ENCODE results near the gene OCA2.
A peak's percentile ranks its signal among the peaks of the same experiment; 100 is the strongest.

The OCA2 gene

GRCh38 chr15:28101983-28102441, 2.9 kb upstream of the OCA2 start:
- no peak for DNase-seq

GRCh38 chr15:28101201-28101600, 2.1 kb upstream of the OCA2 start:
- DNase-seq: no peak

- no peak for DNase-seq
Measured at GRCh38 chr15:28100516-28101195, 1.5 kb upstream of the OCA2 start.

GRCh38 chr15:28099555-28100140, 533 bp upstream of the OCA2 start:
- DNase-seq: no peak

GRCh38 chr15:28098360-28098765, 752 bp downstream of the OCA2 start:
- no peak for DNase-seq

GRCh38 chr15:28097656-28098359, 1.3 kb downstream of the OCA2 start:
- DNase-seq: no peak

- DNase-seq: no peak
Measured at GRCh38 chr15:28096670-28097431, 2.3 kb downstream of the OCA2 start.

- DNase-seq: no peak
Measured at GRCh38 chr15:28096411-28096669, 2.8 kb downstream of the OCA2 start.

- DNase-seq: no peak
Measured at GRCh38 chr15:28094732-28095521, 4.2 kb downstream of the OCA2 start.

- no peak for DNase-seq
Measured at GRCh38 chr15:28093752-28094535, 5.2 kb downstream of the OCA2 start.

- no peak for DNase-seq
Measured at GRCh38 chr15:28091313-28091712, 7.8 kb downstream of the OCA2 start.

- peak; percentile 19 for DNase-seq
Measured at GRCh38 chr15:28086175-28086703, 12.9 kb downstream of the OCA2 start.

- DNase-seq: no peak
Measured at GRCh38 chr15:28085489-28086174, 13.5 kb downstream of the OCA2 start.

- DNase-seq: no peak
Measured at GRCh38 chr15:28084547-28084946, 14.6 kb downstream of the OCA2 start.

GRCh38 chr15:28082891-28083684, 16.0 kb downstream of the OCA2 start:
- DNase-seq: no peak

- no peak for DNase-seq
Measured at GRCh38 chr15:28081594-28081993, 17.5 kb downstream of the OCA2 start.

- DNase-seq: no peak
Measured at GRCh38 chr15:28080386-28080785, 18.7 kb downstream of the OCA2 start.

GRCh38 chr15:28079313-28079969, 19.7 kb downstream of the OCA2 start:
- no peak for DNase-seq

GRCh38 chr15:28078191-28078719, 20.9 kb downstream of the OCA2 start:
- no peak for DNase-seq

Data from KG1 (cell line).